ENCODE measurements around the gene HOXD1.

The HOXD1 gene

DNA sequence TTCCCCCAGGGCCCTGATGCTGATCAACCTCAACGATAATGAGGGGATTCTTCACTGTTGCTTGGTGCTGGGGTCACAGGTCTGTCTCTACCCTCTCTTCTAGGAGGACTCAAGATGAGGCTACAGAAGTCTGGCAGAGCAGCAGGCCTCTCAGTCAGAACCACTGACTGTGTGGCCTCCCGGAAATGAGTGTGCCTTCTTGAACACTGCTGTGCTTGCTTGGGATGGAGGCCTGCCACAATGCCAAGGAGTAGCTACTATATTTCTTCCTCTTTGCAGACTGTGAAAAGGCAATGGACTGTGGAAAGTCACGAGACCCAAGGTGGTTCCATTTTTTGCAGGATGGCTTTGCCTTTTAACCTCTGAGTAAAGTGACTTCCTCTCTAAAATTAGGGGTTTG lies 5.8 kb upstream of the HOXD1 start:
- DNase-seq (ENCODE audit: low read depth in 3 of 3), result no peak

DNA sequence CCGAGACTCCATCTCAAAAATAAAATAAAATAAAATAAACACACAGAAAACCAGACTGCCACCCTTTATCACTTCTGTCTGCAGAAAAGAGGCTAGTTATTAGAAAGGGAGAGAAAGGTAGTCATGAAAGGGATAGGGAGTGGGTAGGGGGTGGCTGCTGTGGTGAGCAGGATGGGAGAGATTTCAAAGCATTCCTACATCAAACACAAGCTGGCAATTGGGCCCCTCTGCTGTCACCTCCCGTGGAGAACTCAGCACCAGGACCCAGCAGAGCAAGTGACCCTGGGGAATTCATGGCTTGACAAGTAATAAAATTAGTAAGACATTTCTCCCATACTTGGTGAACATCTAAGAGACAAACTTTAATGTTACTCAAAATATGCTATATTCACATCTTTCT lies 3.7 kb upstream of the HOXD1 start:
- no peak for DNase-seq (ENCODE audit: low read depth in 3 of 3)

DNA sequence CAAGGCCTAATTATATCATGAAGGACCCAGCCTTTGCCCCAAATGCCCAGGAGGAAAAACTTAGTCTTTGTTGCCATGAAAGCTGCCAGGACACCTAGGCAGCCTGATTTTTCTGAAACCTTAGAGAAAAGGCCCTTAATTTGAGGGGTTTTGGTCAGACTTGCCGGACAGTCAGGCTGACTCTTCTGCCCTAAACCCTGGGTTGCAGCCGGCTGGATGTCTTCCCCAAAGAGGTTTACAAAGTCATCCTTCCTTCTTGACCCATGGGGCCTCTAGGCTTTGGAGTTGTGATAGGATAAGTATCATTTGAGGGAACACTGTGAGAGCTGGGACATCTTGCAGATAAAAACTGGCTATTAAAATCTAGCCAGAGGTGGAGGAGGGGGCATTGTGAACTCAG lies 2.4 kb upstream of the HOXD1 start:
- DNase-seq (ENCODE audit: low read depth in 3 of 3), result no peak

DNA sequence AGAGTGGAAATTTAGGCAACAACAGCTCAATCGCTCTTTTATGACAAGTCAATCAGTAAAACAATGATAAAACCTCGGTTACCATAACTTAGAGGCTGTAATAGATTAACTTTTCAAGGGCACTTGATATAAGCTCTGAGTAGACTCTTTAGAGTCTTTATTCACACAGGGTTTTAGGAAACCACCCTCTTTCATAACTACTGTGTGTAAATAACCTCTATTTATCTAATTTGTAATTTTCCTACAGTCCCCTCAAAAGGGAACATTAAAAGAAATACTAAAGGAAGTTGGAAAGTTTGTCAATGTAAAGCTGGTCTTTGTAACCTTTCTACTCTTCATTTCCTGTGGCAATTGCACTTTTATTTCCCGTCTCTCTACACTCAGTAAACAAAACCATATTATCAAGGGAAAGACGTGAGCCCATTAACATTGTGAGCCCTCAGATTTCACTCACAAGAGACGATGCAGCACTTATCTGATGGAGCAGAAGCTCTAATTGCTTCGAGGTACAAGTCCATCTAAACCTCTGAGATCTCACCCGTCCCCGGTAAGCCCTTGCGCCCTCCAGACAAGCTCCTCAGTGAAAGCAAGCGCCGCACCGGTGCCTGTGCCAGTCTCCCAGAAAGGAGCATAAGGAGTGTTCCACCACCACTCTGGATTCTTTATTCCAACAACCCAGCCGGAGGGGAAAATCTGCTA lies 1.1 kb upstream of the HOXD1 start:
- DNase-seq (ENCODE audit: low read depth in 3 of 3), result no peak

DNA sequence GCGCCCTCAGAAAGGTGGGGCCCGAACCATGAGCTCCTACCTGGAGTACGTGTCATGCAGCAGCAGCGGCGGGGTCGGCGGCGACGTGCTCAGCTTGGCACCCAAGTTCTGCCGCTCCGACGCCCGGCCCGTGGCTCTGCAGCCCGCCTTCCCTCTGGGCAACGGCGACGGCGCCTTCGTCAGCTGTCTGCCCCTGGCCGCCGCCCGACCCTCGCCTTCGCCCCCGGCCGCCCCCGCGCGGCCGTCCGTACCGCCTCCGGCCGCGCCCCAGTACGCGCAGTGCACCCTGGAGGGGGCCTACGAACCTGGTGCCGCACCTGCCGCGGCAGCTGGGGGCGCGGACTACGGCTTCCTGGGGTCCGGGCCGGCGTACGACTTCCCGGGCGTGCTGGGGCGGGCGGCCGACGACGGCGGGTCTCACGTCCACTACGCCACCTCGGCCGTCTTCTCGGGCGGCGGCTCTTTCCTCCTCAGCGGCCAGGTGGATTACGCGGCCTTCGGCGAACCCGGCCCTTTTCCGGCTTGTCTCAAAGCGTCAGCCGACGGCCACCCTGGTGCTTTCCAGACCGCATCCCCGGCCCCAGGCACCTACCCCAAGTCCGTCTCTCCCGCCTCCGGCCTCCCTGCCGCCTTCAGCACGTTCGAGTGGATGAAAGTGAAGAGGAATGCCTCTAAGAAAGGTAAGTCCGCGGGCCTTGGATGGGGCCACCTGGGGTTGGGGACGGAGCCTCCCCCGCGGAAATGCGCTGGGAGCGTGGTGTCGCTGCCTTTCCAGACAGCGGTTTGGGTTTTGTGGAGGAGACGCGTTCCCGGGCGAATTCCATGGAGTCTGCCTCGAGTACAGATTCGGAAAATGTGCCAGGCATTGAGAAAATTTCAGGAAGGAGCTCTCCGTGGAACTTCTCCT lies 559 bp downstream of the HOXD1 start:
- DNase-seq (ENCODE audit: low read depth in 3 of 3), result no peak

DNA sequence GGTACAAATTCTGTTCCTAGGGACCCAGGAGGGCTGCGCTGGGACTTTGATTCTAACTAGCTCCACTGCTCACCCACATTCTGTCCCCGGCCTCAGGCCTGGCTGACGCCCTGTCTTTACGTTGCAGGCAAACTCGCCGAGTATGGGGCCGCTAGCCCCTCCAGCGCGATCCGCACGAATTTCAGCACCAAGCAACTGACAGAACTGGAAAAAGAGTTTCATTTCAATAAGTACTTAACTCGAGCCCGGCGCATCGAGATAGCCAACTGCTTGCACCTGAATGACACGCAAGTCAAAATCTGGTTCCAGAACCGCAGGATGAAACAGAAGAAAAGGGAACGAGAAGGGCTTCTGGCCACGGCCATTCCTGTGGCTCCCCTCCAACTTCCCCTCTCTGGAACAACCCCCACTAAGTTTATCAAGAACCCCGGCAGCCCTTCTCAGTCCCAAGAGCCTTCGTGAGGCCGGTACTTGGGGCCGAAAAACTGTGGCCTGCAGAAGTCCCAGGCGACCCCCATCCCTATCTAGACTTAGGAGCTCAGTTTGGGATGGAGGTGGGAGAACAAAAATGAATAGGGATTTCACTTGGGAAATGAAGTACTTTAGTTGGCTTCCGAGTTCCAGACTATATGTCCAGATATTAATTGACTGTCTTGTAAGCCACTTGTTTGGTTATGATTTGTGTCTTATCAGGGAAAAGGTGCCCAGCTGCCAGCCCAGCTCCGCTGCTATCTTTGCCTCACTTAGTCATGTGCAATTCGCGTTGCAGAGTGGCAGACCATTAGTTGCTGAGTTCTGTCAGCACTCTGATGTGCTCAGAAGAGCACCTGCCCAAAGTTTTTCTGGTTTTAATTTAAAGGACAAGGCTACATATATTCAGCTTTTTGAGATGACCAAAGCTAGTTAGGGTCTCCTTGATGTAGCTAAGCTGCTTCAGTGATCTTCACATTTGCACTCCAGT lies 1.5 kb downstream of the HOXD1 start:
- no peak for DNase-seq (ENCODE audit: low read depth in 3 of 3)

DNA sequence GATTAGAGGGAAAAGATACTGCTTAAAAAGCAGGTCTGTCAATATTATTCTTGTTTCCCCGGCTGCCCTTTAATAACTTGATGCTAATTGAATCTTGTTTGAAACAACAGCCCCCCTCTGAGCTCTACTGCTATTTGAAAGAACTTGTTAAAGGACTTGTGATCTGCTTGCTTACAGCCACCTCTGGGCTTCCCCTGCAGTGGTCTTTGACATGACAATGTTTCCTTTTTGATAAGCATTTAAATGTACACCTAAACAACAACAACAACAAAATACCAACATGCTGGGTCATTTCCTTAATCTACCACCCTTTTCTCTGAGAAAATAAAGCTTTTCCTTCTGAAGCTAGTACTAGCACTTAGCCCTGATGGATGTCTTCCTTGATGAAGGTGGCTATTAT lies 3.9 kb downstream of the HOXD1 start:
- no peak for DNase-seq (ENCODE audit: low read depth in 3 of 3)

DNA sequence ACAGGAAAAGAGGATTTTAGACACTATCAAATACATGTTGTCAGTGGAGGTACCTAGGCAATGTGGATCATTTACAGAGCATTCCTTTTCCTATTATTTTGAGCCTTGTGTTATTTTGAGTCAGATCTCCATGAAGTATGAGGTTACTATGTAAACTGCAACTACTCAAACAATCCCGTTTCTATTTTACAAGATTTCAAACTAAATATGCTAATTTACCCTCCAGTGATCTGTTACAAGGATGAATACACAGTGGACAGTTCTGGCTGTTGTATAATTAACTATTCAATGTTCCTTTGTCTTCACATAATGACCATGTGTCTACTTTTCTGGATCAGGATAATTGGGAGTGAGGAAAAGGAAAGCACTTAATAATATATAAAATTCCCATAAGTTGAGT lies 4.6 kb downstream of the HOXD1 start:
- DNase-seq (ENCODE audit: low read depth in 3 of 3), result no peak

DNA sequence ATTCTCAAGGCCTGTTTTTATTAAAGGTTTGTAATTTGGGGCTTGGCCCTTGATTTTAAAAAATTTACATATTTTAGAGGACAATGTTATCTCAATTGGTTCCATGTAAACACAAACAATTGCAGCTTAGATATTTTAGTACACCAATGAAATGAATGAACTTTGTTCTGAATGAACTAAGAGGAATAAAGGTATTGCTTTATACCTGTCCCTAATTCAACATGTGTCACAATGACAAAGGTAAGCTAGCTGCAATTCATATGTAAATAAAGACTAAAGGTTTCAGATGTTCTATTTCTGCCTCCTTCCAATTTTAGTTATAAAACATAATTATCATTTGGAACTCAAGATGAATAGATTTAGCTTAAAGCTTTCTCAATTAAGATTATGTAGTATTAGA lies 11.4 kb downstream of the HOXD1 start:
- DNase-seq (ENCODE audit: low read depth in 3 of 3), result no peak

DNA sequence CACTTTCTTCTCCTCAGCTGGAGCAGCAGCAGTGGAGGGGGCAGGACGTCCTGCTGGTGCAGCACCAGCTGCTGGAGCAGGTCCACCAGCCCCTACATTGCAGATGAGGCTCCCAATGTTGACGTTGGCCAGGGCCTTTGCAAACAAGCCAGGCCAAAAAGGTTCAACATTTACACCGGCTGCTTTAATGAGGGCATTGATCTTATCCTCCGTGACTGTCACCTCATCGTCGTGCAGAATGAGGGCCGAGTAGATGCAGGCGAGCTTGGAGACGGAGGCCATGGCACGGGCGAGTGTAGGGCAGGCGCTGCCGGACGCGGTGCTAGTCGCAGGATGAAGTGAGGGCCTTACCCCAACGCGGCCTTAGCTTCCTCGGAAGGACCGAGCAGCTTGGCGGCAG lies 12.5 kb downstream of the HOXD1 start:
- DNase-seq (ENCODE audit: low read depth in 3 of 3), result no peak

DNA sequence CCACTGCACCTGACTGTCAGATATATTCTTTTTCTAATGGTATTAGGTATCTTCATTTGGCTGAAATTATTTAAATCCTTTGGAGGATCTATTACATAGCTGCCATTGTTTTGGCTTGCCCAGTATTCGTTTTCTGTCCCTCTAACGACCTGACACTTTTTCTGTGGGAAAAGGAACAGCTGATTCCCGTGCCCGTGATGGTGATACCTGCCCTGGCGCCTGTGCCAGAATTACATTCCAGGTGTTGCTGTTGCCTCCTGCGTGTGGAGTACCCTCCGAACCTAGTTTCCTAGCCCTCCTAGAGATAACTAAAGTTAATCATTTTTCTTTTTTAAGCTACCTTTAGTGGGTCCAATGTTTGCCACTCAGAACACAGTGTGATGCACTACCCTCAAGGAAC lies 14.0 kb downstream of the HOXD1 start:
- DNase-seq (ENCODE audit: low read depth in 3 of 3), result no peak

DNA sequence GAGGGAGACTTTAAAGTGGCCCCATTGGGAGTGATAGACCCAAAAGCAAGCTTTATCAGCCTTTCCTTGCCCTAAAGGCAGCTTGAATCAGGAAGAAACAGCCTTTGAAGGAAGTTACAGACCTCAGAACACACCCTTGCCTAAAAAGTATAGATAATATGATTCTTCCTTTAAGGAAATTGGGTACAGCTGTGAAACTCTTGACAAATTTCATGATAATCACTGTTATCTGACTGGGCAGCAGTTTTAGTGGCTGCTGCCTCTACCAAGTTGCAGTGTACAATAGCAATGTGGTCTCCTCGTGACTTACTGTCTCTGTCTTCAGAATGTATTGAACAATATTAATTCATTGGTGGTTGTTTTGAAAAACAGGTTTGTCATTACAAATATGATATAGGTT lies 16.7 kb downstream of the HOXD1 start:
- no peak for DNase-seq (ENCODE audit: low read depth in 3 of 3)

DNA sequence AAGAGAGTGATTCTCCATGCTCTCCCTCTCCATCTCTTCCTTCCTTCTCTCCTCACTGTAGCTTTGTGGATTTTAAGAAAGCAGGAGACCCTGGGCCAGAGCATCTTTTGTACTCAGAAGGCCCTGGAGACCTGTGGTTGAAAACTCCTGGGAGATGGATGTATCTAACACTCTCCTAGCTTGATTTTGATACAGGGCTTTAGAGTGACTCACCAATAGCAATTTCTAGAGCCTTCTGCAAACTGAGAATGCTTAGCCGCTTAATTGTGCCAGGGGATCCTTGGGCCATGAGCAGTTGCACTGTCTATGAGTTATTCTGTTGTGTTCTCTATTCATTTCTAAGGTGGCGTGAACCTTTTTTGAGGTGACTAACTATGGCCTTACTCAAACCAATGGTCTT lies 17.7 kb downstream of the HOXD1 start:
- no peak for DNase-seq (ENCODE audit: low read depth in 3 of 3)

DNA sequence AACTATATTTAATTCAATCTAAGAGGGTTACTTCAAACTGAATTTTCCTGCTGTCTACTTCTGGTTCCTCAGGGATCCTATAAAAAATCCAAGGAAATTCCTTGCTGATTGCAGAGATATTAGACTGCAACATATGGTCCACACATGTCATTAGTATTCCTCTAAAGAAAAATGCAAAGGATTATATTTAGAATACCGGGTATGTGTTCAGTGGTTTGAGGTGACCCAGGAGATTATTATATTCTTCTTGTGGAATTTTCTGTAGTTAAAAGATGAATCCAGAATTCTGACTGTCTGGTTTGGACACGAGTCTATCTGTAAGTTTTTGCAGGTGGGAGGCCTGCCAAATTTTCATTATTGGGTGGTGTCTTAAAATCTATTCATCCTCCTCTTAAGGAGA lies 18.2 kb downstream of the HOXD1 start:
- no peak for DNase-seq (ENCODE audit: low read depth in 3 of 3)

DNA sequence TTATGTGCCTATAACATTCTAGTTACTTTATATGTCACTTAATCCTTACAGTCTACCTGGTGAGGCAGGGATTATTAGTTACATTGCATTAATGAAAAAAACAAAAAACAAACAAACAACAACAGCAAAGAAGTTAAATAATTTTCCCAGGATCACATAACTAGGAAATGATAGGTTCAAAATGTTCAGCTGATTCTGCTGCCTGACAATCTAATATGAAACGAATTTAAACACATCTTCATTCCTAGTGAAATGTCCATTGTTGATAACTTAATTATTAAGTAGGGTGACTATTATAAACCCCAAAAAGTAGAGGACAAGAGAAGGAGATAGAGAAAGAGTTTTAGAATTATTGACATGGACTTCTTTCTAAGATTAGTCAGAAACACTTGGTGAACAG lies 22.6 kb downstream of the HOXD1 start:
- DNase-seq (ENCODE audit: low read depth in 3 of 3), result no peak

DNA sequence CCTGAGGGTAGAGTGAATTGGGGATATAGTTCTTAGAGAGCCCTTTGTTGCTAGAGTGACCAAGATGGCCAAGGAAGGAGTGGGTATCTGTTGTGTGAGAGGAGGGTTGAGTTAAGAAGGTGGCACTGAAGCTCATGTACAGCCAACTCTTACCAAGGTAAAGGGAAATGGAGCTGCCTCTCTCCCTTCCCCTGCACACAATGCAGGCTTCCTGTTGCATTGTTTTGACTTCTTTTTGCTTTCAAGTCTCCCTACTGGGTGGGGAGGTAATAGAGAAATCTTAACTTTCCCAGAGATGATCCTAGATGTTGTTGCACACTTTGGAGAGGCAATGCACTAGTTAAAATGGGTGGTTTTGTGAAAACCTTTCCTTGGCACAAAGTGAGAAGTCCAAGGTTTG lies 23.8 kb downstream of the HOXD1 start:
- no peak for DNase-seq (ENCODE audit: low read depth in 3 of 3)

DNA sequence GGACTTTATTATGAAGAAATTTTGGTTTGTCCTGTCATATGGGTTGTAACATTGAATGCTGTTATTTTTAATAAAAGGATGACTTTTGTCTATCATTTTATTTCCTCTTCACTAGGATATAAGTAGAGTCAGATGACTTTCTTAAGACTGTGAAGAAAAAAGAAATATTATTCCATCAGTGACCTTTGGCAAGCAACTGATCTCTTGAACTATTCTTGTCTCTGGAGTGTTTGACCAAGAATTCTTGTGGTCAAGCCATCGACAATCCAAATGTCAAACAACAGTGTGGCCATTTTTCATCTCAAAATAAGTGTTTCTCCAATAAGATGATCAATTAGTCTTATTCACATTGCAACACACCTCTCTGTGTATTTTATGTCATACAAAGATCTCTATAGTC lies 24.9 kb downstream of the HOXD1 start:
- DNase-seq (ENCODE audit: low read depth in 3 of 3), result no peak

DNA sequence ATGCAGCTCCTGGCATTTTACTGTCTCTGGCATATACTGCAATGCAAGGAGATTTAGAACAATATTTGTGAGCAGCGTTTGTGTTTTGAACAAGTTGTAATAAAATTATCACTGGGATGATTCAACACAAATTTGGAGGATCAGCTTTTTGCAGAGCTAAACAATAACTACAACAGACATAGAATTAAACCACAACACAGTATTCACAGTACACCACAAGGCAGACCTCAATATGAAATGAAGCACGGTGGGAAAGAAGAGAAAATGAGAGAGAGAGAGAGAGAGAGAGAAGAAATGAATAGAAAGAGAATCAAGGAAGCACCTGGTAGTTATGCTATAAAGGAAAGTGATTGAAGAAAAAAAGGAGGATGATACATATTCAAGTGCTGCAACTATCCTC lies 39.4 kb downstream of the HOXD1 start:
- DNase-seq (ENCODE audit: low read depth in 3 of 3), result no peak

DNA sequence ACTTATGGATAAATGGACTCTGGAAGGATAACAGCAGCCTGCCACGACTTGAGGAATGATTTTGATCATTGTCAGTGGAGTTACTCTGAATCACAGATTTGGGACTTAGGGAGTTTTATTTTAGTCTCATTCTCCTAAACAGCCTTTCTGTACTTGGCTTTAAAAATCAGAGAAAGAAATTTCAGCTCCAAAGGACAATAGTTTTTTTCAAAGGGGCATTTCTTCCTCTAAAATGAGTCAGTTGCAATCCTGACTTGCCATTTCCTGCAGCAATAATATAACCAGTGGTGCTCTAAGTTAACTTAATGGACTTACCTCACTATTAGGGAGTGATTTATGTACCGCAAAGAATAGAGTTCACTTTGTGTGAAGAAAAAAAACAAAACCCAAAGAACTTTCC lies 45.7 kb downstream of the HOXD1 start:
- no peak for DNase-seq (ENCODE audit: low read depth in 3 of 3)

DNA sequence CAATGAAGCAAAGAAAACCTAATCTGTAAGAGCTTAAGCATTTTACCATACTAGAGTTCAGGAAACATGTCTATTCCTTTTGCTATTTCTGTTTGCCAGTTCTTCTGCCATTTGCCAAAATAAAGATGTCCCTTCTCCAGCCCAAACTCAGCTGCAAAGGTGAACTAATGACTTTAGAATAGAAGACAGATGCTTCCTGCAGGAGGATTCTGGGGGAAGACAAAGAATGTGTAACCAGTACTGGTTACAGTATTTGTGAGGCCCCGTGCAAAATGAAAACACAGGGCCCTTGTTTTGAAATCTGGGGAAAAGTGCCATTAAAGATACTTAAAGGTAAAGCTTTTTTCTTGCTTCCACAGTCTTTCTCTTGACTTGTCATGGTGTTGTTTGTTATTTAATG lies 46.5 kb downstream of the HOXD1 start:
- DNase-seq (ENCODE audit: low read depth in 3 of 3), result no peak

DNA sequence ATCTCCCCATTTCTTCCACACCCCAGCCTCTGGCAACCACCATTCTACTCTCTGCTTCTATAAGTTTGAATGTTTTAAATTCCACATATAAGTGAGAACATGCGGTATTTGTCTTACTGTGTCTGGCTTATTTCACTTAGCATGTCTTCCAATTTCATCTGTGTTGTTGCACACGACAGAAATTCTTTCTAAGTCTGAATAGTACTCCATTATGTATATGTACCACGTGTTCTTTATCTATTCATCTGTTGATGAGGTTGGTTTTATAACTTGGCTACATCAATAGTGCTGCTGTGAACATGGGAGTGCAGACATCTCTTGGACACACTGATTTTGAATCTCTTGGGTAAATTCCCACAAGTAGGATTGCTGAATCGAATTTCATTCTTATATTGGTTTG lies 49.0 kb downstream of the HOXD1 start:
- no peak for DNase-seq (ENCODE audit: low read depth in 3 of 3)

DNA sequence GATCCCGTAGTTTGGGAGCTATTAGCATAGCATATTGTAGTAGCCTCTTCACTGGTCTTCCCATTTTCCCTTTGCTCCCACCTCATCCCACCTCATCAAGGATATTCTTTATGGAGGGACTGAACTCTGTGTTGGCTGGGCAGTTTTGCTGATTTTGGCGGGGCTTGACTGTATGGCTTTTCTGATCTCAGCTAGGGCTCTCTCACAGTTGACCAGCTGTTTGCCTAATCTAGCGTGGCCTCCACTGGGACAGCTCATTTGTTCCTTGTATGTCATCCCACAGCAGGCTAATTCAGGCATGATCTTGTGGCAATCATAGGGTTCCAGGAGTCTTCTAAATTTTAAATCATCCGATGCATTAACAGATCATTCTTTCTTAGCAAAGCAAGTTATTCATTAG lies 50.6 kb downstream of the HOXD1 start:
- no peak for DNase-seq (ENCODE audit: low read depth in 3 of 3)

Measured in stimulated activated CD4-positive, alpha-beta T cell treated with anti-CD3 and anti-CD28 coated beads, TNF-alpha, amount 100 ng/mL, for 24 hours (primary cell).